HG03280 (cell line): ENCODE results near the gene CD200.
"Not testable (repeated sequence)": the region's sequence is repeated elsewhere in the genome, so short reads cannot be mapped to it uniquely, and the experiment has no call there.

Source experiments
- ATAC-seq: cut with Tn5 transposase; IDR thresholded peaks from one replicate; pipeline ENCODE4 v1.9.1; 2021; ENCODE audit warnings: mild to moderate bottlenecking, moderate library complexity; ENCODE audit not compliant: unreplicated experiment

The CD200 gene

DNA sequence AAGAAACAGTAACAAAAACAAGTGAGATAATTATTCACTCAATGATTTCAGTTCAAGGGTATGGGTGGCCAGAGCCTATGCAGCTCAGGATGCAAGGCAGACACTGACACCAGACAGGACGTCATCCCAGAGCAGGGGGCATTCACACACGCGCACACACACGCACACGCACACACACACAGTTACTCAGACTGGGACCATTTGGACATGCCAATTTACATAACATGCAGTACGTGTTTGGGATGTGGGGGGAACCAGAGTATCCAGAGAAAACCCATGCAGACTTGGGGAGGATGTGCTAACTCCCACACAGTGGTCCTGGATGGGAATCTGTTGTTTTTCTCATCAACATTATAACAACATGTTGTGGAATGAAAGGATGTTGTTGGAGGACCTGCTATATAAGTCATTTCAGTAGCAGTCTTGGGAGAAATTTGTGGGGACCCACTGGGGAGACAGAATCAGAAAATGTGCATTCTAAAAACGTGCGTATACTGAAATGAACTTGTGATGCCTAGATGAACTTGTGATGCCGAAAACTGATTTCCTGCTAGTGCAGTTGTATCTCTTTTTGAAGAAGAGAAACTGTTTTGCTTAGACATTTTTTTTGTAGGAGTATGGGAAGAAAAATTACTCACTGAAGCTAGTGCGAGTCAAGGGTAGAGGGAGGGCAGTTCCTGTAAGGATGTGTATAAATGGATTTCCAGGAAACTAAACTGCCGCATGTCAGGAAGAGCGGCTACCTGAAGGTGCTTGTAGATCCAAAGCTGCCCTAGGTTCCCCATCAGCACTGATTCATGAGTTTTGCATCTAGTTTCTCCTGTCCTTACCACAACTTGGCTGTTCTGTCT is 25.2 kb downstream of the CD200 start:
- ATAC-seq, result no peak

DNA sequence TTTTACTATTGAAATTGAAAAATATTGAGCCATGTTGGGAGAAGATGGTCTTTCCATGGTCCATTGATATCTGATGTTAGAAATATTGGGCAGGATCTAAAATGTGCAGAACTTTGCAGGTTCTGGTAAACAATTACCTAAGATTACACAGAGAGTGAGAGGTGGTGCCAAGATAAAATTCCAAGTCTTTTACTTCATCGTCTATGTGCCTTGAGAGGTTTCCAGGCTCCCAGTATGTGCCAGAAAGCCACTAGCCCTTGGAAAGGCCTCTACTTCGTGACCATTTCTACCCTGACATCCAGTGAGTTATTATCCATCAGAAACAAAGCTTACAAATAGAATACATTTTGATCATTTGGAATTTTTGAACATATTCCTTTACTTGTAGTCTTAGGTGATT is 27.6 kb downstream of the CD200 start:
- no peak for ATAC-seq

DNA sequence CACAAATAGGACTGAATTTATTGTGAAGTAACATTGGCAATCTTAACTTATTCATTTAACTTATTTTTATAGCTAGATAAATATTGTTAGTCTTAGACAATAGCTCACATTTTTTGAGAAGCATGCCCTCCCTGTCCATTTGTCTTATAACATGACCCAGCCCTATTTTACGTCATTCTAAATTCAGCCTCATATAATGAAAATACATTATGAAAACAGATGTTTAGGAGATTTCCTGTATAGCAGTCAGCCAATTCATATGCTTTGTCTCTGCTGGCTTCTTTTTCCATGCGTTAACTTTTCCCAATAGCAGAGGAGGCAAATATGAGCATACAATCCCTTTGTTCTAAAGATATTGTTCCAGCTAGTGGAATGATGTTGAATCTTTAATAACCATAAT is 29.3 kb downstream of the CD200 start:
- ATAC-seq, result no peak

DNA sequence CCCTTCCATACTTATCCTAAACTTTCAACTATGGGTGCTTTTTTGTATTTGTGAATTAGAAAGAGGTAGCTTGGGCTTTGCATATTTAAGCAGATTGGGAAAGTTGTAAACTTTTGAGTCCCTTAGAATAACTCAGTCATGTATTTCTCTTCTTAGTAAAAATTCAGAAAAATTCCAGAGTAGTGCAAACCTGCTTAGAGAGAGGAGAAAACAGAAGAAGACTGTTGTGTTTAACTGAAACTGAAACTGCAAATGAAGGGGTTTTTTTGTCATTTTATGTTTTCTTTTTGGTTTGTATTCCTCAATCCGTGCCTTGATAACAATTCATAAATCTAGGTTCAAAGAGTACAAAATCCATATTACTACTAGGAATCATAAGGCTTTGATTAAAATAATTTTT is 31.3 kb downstream of the CD200 start:
- ATAC-seq, result no peak

DNA sequence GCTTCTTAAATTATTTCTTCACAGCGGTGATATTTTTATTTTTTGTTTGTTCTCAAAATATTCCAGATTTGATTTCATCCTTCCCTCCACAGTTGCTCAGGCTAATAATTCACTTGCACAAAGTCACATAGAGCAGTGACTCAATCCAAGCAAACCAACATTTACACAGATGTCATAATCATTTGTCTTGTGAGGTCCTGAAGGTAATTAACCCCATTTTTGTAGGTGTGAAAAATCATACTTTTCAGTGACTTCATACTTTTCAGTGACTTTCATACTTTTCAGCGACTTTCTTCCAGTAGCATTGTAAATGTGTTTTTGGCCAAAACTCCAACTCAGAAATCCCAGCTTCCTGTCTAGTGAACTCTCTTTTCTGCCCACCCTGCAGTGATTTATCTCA is 32.1 kb downstream of the CD200 start:
- no peak for ATAC-seq

DNA sequence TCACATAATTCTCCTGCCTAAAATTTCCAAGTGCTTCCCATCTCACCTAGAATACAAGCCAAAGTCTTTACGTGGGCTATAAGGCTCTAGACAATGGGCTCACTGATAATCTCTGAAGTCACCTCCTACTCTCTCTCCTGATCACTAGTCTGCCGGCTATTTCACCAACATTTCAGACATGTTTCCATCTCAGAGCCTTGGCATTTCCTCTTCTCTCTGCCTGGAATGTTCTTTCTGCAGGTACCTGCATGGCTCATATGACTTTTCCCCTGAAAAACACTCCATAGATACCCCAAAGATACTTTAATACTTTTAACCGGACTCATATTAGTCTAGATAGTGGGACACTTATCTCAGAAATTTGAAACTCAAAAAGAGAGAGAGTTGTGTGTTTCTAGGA is 32.7 kb downstream of the CD200 start:
- no peak for ATAC-seq

DNA sequence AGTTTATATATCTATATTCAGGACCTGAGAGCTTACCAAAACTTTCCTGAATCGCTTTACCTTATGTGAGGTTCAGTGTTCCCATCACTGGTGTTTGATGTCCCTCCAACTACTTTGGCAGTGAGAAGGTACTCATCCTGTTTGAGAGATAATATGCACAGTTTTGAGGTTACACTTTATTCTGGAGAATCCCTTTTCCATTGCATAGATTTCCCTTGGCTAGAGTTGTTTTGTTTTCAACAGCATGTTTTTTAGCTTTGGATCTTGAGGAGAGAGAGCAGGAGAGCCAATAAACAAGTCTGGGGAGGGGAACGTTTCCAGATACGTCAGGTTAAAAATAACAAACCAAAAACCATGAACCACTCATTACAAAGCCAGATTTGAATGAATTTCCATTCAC is 33.6 kb downstream of the CD200 start:
- no peak for ATAC-seq

DNA sequence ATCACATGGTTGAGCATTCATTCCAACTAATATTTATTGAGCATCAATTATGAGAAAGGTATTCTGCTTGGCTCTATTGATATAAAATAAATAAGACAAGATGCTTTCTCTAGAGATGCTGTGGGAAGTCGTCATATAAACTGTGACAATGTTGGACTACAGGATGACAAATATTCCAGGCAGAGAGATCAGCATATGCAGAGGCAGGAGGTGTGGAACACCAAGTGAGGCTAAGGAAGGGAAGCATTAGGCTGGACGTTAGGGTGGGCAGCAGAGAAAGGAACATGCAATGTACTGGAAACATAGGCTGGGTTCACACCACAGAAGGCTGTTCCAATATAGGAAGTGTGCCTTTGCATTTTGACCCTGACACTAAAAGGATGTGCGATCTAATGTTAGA is 38.6 kb downstream of the CD200 start:
- ATAC-seq, result no peak

DNA sequence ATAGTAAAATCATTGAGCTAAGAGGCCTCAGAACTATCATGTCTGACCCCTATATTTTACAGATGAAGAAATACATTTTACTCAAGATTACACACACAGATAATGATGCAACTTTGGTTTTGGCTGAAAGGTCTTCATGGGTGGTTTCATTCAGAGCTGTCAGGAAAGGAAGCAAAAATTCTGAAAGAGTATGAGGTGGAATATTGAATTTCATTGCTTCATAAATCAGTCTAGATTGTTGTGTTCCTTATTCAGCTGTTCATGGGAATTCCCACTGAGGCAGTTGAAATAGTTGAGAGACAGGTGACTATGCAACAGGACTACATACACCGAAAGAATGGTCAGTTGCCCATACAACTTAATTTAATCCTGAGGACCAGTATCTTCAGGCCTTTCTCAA is 39.4 kb downstream of the CD200 start:
- ATAC-seq, result no peak

DNA sequence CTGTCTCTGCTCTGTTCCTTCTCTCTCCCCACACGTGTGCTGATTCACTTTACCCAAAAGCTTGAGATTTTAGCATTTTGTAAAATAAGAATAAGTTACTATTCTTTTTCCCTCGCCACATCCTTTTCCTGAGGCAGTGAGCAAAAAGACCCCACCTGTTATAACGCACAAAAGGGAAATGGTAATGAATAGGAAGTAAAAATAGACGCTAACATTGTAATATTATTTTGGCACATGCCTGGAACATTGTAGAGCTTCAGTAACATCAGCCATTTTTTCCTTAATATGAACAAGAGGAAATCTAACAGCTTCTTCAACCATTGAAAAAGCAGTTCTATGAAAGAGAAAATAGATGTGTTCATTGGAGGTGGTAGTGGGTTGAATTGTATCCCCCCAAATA is 40.5 kb downstream of the CD200 start:
- ATAC-seq, result no peak

DNA sequence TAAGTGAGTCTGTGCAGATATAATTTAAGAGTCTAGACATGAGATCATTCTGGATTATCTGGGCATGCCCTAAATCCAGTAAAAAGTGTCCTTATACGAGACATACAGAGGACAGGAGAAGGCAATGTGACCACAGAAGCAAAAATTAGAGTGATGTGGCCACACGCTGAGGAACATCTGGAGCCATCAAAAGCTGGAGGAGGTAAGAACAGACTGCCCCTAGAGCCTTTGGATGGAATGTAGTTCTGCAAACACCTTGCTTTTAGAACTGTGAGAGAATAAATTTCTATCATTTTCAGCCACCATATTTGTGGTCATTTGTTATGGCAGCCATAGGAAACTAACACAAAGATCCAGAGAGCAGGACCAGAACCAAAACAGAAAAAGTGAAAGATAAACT is 41.0 kb downstream of the CD200 start:
- ATAC-seq, result no peak

DNA sequence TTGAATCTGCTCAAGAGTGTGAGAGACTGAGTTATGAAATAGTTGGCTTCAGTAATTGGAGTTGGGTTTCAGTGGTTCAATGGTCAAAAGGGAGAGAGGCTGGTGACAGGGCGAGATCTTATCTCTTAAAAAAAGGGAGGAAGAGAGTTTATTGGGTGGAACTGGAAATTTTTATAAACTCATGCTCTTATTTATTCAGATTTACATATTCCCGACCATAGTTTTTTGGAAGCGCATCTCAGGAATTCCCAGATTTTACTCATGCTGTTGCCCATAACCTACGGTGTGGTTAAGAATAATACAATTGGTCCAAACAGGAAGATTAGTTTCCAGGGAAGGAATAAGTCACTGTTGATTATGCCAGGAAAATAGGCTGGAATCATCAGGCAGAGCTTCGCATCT is 41.4 kb downstream of the CD200 start:
- ATAC-seq, result no peak

DNA sequence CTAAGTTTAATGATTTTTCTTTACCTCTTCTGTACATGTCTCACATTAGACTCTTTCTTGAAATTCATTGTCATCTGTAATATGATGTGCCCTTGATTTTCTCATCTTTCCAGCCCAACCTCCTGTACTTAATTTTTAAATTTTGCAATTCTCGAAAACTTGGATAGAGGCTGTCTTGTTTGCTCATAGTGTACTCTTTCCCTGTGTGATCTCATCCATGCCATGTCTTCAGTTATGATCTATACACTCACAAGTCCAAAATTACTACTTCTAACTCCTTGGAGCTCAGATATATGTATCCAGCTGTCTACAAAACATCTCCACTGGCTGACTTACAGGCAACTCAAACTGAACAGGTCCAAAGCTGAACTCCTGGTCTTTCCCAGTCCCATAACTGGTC is 42.2 kb downstream of the CD200 start:
- ATAC-seq, result no peak

DNA sequence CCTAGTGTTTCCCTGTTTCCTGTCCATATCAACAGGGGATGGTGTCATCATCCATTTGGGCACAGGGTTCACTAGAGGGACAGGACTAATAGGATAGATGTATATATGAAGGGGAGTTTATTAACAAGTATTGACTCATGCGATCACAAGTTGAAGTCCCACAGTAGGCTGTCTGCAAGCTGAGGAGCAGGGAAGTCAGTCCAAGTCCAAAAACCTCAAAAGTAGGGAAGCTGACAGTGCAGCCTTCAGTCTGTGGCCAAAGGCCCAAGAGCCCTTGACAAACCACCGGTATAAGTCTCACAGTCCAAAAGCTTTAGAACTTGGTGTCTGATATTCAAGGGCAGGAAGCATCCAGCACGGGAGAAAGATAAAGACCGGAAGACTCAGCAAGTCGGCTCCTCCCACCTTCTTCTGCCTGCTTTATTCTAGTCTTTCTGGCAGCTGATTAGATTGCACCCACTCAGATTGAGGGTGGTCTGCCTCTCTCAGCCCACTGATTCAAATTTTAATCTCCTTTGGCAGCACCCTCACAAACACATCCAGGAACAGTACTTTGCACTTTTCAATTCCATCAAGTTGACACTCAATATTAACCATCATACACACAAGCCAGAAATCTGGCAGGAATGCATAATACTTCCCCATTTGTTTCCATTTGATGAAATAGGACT is 43.4 kb downstream of the CD200 start:
- ATAC-seq, result no peak

DNA sequence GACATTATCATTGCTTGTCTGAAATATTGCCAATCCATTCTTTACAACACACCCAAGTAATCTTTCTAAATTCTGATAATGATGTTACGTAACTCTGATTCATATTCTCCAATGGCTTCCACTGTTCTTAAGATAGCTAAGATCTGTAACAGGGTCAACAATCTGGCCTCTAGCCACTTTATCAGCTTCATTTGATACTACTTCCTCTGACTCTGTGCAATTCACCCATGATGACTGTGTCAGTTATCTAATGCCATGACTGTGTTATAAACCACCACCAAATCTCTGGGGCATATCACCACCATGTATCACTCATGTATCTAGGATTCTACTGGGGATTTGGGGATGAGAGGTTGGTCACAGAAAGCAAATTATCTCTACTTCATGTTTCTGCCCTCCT is 44.0 kb downstream of the CD200 start:
- no peak for ATAC-seq

DNA sequence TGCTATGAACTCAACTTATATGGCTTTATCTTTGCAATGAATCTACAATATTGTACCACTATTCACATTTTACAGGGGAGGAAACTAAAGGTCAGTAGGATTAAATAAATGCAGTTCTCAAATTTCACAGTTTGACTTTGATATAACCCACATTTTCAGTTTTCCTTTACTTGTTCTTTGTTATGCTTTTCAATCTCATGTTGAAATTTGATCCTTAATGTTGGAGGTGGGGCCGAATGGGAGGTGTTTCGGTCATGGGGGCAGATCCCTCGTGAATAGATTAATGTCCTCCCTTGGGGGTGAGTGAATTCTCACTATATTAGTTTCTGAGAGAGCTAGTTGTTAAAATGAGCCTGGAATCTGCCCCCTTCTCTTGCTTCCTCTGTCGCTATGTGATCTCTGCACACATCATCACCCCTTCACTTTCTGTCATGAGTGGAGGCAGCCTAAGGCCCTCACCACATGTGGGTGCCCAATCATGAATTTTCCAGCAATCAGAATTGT is 44.7 kb downstream of the CD200 start:
- ATAC-seq, result no peak

DNA sequence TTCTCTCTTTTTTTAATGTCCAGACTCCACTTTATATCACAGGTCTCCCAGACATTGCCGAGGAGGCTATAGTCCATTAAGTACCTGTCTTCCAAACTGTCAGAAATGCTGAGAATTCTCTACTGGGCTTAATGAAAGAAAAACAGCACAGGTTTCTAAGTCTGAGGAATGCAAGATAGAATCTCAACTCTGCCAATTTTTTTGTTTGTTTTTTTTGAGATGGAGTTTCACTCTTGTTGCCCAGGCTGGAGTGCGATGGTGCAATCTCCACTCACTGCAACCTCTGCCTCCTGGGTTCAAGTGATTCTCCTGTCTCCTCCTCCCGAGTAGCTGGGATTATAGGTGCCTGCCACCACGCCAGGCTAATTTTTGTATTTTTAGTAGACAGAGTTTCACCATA is 45.4 kb downstream of the CD200 start:
- ATAC-seq, result not testable (repeated sequence)

DNA sequence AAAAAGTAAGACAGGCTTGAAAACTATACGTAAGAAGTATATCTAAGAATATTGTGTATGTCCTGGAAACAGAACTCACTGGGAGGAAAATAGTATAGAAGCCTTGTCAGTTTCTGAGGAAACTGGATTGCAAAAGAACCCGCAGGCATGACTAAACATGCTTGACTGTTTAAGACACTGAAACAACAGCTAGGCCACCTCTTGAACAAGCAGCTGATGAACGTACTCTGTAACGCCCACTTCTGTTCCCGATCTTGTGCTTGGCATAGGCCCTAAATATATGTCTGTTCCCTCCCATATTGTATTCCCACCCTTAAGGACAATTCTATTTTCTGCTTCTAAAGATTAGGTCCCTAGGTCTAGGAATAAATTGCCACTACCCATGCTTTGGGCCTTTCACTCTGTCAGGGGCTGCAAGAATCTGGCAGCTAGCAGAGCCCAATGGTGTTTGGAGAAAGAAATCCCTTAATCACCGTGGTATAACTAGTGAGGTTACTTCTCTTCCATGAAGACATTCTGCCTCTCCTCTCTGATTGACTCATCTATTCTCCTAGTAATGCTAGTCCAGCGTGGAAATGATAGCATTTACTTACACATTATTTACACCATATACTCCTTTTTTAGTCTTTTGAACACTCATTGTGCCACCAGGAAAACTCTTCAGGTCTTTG is 46.2 kb downstream of the CD200 start:
- no peak for ATAC-seq

DNA sequence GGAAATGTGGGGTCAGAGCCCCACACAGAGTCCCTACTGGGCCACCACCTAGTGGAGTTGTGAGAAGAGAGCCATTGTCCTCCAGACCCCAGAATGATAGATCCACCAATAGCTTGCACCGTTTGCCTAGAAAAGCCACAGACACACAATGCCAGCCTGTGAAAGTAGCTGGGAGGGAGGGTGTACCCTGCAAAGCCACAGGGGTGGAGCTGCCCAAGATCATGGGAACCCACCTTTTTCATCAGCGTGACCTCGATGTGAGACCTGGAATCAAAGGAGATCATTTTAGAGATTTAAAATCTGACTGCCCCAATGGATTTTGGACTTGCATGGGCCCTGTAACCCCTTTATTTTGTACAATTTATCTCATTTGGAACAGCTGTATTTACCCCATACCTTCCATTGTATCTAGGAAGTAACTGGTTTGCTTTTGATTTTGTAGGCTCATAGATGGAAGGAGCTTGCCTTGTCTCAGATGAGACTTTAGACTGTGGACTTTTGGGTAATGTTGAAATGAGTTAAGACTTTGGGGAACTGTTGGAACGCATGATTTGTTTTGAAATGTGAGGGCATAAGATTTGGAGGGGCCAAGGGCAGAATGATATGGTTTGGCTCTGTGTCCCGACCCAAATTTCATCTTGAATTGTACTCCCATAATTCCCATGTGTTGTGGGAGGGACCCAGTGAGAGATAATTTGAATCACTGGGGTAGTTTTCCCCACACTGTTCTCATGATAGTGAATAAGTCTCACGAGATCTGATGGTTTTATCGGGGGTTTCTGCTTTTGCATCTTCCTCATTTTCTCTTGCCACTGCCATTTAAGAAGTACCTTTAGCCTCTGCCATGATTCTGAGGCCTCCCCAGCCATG is 49.0 kb downstream of the CD200 start:
- no peak for ATAC-seq

DNA sequence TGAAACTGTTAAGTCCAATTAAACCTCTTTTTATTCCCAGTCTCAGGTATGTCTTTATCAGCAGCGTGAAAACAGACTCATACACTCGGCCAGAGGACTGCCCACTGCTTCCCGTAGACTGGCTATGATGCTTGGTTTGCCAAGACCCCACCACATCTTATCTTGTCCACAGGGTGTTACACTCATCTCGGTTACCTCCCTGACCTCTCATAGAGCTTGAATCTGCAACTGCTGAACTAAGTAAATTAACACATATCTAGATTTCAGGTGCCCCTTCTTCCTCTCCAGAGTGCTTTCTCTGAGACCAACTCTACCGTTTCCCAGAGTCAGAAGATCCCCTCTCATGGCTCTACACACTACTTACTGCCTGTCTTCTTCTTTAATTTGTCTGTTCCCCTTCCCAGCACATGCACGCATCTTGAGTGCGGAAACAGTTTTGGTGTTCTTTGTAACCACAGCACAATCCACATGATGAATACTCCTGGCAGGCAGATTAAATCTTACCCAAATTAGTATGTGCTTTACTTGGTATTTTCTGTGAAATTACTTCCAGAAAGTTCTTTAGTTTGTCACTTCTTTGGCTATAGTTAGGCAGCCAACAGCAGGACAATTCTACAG is 49.7 kb downstream of the CD200 start:
- ATAC-seq, result no peak
